AG08396 (cell line): Measurements from ENCODE around the gene ZP1.
A peak's percentile ranks its signal among the peaks of the same experiment; 100 is the strongest.
"Not testable (repeated sequence)": the region's sequence is repeated elsewhere in the genome, so short reads cannot be mapped to it uniquely, and the experiment has no call there.

Source experiments
- DNase-seq: peaks from one replicate; pipeline ENCODE4 v3.0.0; 2012; ENCODE audit warnings: low spot score, mixed read lengths

Gene ZP1

DNA sequence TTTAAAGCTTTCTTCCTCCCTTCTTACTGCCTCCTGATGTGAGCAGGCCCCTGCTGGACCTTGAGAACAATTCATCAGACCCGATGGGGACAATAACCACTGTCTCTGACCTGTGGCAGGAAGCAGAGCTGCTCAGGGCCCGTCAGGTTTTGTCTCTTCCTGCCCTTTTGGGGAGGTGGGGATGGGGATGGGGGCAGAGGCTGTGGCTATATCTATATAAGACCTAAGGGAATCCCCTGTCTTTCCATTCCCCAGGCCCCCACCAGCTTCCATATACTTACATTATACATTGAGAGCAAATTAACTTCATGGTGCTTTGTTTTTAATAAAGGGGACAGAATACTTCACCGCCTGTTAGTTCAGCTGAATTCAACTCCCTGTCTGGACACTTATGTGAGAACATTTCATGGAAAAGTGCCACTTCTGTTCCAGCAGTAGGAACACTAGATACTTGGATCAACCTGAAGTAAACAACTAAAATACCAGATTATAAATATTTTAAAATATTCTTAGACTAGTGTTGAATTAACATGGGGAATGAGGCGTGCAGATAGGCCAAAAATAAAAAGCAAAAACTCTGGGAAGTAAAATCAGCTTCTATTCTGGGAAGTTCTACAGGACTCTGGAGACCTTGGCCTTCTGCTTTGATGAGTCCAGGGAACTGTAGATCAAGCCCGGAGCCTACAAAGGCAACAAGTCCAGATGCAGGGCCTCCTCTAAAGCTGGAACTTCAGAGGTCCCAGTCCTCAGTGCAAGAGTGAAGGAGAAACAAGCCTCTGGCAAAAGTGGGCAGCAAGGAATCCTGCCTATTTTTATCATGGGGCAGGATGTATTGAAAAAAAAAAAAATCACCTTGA lies 11.1 kb downstream of the ZP1 start:
- no peak for DNase-seq

DNA sequence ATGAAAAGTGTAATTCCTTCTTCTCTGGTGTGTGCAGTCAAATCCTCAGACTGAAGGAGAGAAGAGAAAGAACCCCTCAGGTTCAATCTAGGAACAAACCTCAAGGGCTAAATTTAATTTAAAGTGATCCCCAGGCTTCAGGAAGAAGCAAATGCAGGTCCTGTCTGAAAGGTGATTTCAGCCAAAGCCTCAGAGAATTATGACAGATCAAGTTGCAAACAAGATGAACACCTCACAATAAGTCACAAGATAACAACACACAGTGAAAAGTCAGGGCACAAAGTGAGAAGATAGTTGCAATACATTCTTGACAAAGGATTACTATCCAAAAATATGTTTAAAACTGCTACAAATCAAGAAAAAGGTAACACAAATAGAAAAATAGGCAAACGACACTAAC lies 11.8 kb downstream of the ZP1 start:
- DNase-seq, result no peak

DNA sequence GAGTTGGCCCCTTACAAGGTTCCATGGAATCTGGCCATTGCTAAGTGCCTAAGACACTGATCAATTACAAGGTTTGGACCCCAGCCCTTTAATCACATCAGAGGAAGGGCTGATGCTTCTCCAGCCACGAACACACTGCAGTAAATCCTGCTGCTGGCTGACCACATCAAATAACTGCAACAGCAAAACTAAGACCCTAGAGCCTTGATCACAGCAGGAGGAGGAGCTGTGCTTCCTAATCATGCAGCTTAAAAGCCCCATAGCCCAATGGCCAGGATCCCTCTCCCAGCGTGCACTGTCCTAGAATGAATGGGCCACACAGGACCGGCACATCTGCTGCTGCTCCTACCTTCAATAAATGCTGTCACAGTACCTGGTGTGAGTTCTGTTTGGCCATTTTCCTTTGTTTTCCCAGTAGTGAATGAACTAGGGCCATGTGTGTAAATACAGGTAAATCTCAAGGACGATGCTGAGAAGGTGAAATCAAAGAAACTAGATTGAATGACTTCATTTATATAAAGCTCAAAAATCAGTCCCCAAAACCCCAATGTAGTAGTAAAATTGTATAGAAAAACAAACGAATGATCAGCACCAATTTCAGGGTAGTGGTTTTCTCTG lies 12.7 kb downstream of the ZP1 start:
- DNase-seq, result no peak

DNA sequence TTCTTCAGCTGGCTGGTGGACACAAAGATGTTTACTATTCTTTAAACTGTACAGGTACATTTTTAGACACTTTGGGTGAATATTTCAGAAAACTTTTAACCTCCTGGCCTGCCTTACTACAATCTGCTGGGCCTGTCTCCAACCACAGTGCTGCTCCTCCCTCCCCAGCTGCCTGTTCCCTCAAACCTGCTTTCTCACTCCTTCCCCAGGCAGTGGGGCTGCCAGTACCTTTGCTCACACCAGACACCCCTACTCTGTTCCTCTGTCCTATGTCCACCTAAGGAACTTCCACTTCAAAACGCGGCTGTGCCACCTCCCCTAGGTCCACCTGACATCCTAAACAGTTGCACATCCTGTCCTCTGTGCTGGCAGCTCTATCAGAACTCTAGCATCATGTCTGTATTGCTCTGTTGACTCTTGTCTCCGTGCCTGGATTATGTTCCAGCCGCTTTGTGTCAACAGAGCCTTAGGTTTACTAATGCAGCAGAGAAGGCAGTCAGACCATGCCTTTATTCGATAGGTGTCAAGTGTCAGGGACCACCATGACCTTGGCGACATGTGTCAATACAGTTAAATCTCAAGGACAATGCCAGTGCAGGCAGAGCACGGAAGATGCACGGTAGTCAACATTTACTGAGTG lies 13.4 kb downstream of the ZP1 start:
- DNase-seq, result no peak

DNA sequence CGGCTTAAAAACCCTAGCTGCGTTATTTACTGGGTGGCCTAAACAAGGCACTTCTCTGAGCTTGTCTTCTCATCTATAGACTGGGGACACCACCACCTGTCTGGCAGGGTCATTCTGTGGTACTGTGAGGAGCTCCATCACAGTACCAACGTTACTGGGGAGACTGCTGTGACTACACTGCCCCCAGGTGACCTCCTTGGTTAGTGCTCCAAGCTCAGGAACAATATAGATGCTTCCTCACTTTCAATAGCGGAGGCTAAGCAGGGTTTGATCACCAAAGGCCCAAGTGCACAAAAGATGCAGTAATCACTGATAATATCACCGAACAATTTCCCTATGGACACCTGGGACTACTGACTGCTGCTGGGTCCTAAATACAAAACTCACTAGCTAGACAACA lies 20.2 kb downstream of the ZP1 start:
- DNase-seq, result peak; percentile 58

DNA sequence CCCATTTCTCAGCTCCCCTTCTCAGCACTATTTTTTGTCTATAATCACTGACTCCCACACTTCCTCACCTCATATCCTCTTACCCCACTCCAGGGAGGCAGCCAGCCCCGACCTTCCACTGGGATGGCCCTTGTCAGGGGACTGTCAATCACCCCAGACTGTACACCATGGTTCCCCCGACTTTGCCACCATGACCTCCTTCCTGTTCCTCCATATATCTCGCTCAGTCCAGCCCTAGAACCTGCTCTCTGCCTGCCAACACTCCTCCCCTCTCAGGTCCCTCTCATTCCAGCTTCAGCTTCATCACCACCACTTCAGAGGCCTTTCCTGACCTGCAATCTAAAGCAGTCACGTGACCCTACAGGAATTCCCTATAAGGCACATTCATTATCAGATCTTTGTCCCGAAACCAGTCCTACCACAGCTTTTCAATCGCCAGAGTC lies 22.5 kb downstream of the ZP1 start:
- no peak for DNase-seq

DNA sequence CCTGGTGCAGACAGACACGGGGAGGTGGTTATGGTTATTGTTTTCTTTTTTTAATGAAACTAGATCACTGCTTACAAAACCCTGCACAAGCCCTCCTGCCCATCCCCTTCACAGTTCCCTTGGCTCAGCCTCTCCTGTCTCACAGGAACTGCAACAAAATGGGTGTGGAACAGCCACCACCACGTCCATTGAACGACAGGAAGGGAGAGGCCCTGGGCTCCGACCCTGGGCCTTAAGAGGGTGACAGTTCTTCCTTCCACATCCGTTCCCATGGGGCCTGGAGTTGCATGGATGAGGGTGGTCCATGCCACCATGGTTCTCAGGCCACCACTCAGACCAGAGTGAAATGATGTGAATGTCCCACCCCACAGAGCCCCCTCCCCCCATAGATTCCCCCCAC lies 23.4 kb downstream of the ZP1 start:
- no peak for DNase-seq

DNA sequence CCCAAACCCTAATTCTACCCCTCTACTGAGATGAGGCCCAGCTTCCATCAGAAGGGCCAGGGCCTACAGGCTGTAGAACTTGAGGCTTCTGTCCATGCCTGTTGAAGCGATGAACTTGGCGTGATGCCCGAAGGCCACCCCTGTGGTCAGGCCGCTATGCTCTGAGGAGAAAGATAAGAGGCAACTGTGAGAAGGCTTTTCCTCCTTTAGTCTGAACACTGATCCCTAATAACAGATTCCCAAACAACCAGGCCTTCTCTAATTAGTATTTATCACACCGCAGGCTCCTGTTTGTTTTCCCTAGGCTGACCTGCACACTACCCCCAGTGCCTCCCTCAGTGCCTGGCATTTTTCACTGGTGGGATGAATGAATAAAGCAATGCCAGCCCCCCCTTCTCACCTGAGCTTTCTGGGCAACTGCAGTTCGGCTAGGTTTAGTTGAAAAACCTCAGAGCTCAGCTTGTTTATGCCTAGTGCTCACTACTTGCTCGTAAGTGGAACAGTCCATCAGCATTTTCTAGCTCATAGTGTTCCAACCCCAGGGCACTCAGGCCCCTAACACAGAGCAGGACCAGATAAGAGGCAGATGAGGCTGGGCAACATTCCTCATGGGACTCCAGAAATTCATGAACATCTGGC lies 23.9 kb downstream of the ZP1 start:
- no peak for DNase-seq

DNA sequence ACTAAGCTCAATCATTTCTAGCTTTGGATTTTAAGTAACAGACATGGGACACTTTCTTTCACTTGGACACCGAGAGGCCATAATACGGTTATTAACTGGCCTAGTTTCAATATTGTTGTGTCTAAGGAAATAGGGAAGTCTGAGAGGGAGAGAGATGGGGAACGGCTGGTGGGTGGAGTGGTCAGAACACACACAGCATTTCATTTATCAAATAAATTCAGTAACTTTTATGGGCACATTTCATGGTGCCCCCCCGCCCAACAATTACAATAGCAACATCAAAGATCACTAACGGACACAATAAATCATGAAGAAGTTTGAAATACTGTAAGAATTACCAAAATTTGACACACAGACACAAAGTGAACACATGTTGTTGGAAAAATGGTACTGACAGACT lies 28.3 kb downstream of the ZP1 start:
- no peak for DNase-seq

DNA sequence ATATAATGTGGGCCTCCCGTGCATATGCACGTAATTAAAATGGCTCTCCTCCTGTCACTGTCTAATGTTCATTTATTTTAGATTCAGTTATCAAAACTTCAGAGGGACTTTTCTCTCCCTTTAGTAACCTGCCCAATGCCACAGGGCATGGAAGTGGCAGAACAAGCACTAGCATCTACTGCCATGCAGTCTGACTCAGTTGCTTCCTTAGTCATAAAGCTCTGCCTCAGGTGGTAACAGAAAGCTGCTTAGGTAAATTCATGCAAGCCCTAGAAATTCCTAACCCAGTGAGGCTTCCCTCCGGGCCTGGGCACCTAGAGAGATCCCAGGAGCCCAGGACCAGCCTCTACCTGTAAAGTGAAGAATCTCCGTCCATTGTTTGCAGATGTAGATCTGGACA lies 30.2 kb downstream of the ZP1 start:
- DNase-seq, result no peak

DNA sequence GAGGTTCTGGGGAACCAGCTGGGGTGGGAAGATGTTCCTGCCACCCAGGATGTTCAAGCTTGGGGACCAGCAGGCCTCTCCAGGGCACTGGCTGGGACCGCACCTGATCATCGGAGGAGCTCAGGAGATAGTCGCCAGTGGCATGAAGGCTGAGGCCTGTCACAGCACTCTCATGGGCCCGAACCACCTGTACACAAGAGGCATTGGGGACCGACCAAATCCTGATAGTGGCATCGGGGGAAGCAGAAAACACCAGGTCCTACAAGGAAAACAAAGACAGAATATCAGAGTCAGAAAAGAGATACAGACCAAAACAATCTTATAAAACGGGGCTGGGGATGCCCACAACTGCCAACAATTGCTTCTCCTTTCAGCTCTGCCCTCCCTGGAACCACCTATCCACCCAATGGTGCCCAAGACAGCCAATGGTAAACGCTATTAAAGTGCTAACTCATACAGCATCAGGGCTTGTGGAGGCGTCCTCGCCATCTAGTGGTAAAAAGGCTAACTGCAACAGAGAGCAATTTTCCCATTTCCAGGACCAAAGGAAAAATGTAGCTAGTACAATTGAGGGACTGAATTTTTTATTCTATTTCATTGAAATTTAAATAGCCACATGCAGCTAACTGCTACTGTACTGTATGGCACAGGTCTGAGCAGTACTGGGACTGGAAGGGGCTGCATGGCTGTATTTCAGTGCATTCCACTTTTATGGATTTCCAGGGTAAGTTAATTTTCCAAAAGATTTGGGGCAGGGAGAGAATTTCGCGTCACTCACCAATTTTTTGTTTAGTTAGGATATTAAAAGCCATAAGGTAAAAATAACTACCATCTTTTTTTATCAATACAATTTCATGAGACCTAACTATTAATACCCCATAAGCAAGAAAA lies 31.9 kb downstream of the ZP1 start:
- DNase-seq, result peak; percentile 76

DNA sequence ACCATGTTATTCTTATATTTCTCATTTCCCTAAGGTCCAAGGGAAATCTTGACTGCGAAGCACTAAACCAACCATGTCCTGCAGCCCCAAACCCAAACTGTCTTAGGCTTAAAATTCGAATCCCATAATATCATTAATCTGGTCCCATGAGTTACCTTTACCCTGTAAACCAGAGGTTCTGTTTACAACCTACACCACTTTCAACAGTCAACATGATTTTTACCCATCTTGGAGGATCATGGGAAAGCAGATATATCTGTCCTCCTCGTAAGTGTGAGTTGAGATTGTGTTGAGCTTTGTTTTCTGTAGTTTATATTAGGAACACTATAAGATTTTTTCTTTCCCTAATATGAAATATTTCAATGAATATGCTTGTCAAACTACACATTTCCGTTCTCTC lies 32.6 kb downstream of the ZP1 start:
- DNase-seq, result no peak

DNA sequence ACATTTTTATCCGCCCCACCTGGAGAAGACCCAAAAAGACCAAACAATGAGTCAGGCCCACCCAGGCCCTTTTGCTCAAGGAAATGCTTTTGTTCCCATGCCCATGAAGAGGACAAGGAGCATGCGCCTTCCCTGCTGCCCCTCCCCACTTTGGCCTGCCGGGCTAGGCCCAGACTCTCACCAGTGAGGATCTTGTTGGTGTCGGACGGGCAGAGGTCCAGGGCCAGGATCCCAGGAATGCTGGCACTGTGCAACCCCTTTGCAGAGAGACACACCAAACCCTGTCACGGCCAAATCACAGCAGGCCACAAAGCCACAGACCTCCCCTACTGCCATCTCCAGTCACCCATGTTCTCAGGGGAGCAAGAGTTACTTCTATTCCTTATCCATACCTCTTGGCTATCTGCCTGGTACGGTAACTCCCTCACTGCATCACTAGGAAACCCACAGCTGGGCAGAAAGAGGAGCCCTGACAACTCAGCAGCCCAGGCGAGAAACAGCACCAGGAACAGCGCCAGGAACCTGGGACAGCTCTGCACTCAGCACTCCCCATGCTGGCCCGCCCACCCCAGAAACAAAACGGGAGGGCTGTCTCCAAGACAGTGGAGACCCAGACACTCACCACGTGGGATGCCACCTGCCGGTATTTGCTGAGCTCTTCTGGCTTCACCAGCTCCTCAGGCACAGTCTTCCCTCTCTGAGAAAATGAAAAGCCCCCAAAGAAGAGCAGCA lies 33.5 kb downstream of the ZP1 start:
- DNase-seq, result no peak

DNA sequence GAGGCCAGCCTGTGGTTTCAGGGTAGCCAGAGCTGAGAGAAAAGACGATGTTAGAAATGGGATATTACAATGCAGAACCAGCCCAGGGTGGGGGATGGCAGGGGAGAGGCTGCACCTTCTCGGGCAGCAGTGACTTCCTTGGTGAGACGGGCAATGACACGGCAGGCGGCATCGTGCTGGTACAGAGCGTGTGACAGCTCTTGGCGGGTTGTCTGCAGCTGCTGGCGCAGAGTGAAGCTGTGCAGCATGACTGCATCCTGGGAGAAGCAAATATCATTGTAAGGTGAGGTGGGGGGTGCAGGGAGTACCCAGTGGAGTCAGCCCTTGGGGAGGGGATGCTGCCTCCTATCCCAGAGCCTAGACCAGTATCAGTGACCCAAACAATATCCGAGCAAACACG lies 35.3 kb downstream of the ZP1 start:
- DNase-seq, result no peak

DNA sequence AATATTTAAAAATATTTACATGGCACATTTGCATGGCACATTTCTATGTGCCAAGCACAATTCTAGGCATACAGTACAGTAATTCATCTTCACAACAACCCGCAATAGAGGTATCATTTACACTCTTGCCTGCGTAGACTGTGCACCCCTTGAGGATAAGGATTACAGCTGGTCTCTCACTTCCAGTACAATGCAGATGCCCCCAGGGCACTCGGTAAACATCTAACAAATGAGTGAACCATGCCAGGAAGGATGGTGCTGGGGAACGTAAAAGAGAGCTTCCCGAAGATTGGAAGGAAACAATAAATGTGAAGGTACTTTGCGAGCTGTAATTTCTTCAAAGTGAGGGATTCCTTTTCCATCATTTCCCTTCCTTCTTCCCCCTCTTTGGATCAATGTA lies 37.7 kb downstream of the ZP1 start:
- no peak for DNase-seq

DNA sequence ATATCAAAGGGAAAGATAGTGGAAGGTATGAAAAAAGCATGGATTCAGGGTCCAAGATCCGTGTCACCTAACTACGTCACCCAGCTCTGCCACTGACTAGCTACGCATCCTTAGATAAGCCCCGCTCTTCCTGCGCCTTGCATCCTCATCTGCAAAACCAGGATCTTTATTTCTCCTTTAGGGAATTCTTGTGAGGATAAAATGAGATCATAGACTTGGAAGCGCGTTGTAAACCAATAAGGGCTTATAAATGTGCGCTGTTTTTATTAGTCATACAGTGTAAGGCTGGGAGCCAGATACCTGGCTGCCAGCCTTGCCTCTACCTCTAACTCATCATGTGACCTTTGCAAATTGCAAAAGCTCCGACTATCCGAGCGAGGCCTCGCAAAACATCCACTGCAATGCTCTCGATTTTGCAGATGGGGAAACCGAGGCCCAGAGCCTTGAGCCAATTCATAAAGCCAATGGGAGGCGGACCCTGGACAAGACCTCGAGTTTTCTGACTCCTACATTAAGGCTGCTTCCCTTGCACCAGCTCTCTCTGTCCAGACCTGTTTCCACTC lies 38.3 kb downstream of the ZP1 start:
- no peak for DNase-seq

DNA sequence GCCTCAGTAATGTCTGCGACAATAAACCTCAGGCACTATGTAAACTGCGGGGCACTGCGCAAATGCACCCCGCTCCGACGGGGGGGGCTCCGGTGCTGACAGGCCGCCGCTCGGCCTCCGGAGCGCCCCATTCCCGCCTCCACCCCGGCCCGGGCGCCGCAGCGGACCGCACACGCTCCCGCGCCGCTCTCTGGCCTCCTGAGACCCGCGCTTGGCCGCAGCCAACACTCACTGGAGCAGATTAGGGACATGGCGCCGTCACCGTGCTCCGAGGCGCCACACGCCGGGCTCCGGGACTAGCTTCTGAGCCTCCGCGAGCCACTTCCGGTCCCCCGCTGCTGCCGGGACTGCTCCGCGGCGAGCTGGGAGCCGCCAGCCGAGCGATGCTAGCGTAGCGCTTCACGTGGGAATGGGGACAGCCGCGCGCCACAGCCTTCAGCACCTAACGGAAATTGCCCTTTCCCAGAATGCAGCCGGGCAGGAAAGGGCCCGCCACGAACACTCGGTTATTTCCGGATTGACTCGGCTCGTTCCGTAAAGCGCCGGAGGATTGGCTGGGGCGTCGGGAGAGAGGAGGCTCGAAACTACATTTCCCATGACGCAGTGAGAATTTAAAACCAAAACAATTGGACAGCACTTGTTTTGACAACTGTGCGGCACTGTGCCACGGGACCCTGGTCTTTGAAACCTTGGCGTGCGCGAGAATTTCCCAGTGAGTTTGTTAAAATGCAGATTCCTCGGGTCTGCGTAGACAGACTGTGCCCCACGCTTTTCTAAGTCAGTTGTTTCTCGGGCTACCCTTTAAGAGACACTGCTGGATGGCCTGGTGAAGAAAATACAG lies 39.0 kb downstream of the ZP1 start, which contains the start of gene PRPF19:
TSS of gene PRPF19 (minus strand) at position 454 of the 841 bp plus-strand sequence. CDS start at position 251, 203 bp downstream.
- peak; percentile 98 for DNase-seq

DNA sequence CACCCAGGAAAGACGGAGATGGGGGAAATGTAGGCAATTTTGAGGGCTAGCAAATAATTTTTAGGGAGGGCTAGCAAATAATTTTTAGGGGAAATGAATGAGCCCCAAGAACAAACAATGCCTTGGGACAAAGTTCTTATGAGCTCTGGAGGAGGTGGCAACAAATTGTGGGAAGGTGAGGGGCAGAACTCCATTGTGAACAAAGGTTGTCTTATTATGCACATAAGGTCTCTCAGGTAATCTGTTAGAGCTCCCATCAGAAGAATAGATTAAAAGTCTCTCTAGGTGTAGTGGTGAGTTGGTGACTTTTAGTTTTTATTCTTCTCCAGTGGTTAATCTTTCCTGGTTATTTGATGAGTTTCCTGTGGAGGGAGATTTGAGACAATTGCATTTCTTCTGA lies 41.5 kb downstream of the ZP1 start:
- DNase-seq, result no peak

DNA sequence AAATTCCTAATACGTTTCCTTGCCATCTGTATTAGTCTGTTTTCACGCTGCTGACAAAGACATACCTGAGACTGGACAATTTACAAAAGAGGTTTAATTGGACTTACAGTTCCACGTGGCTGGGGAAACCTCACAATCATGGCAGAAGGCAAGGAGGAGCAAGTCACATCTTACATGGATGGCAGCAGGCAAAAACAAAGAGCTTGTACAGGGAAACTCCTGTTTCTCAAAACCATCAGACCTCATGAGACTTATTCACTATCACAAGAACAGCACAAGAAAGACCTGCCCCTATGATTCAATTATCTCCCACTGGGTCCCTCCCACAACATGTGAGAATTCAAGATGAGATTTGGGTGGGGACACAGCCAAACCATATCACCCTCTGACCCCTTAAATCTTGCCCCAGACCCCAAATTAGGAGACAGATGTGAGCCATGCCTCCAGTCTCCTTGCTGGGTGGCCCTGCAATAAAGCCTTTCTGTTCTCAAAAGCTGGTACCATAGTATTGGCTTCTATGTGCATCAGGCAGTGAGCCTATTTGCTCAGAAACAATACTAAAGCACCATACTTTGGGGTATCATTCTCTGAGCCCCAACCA lies 42.4 kb downstream of the ZP1 start:
- DNase-seq, result not testable (repeated sequence)
